ENCODE results near the gene ELL2.

GRCh38 chr5:95936812-95937397 is 24.7 kb downstream of the ELL2 start:
- TF ChIP-seq CTCF (IDR thresholded peaks at IDR 0.05), result no peak
- TF ChIP-seq EZH2 (IDR thresholded peaks at IDR 0.05; ENCODE audit: borderline replicate concordance, insufficient read depth, low read depth, low read length, poor library complexity, severe bottlenecking), result no peak
